Subcutaneous adipose tissue (tissue), 4 donors: ENCODE data around the gene PHAF1. TPM values are rescaled to one million over a fixed set of nuclear protein-coding genes. Genes with fewer than 3 reads are reported as not detected.

Experiments used
- CTCF ChIP-seq: fragments of 450-650 bp; IDR thresholded peaks from one replicate; pipeline ENCODE4 v1.5.1; 2016; ENCODE audit warnings: low read depth, mild to moderate bottlenecking, control low read depth, antibody characterized with exemption, moderate library complexity
- total RNA-seq, 4 donors: library from RNA; depleted of rRNA; stranded (reverse); fragments of >200 nt; gene quantifications; one replicate each; pipeline ENCODE4 v1.1.0, GENCODE V29; 2016

The PHAF1 gene
- total RNA-seq, 4 donors from 2014 or later: 15.1 to 30.1 (median 19.1) TPM

GRCh38 chr16:67091906-67092566 lies 17.7 kb upstream of the PHAF1 start:
- no peak for TF ChIP-seq CTCF

- no peak for TF ChIP-seq CTCF
Measured at GRCh38 chr16:67093098-67093726, 16.5 kb upstream of the PHAF1 start.

GRCh38 chr16:67098599-67098998 lies 11.1 kb upstream of the PHAF1 start:
- TF ChIP-seq CTCF: no peak

- TF ChIP-seq CTCF: no peak
Measured at GRCh38 chr16:67100569-67101310, 9.0 kb upstream of the PHAF1 start.

GRCh38 chr16:67101311-67102082 lies 8.2 kb upstream of the PHAF1 start:
- TF ChIP-seq CTCF: no peak

GRCh38 chr16:67104061-67104460 lies 5.7 kb upstream of the PHAF1 start:
- no peak for TF ChIP-seq CTCF
